ENCODE results near the gene SND1. TPM values are rescaled to one million over a fixed set of nuclear protein-coding genes. Genes with fewer than 3 reads are reported as not detected.

SND1 gene
- total RNA-seq, 1 donor, result 80.2 TPM

GRCh38 chr7:127995156-127995880 lies 343.3 kb downstream of the SND1 start:
- H3K27me3 ChIP-seq (ENCODE audit: insufficient read depth, low read length), result no peaks in the 10 kb centered on the region
- no peak overlapping the region for H3K4me3 ChIP-seq (ENCODE audit: low read length)
- H3K9me3 ChIP-seq (ENCODE audit: low read depth, low read length), result no peaks in the 10 kb centered on the region
- H3K4me1 ChIP-seq (ENCODE audit: insufficient read depth, low read length), result peaks cover 7% of the 10 kb centered on the region

GRCh38 chr7:127995881-127996215 lies 343.9 kb downstream of the SND1 start:
- Histone ChIP-seq H3K4me1 (ENCODE audit: insufficient read depth, low read length) (peaks cover 12% of the 10 kb centered on the region), H3K4me3 (ENCODE audit: low read length) (no peak overlapping the region), H3K27me3 (ENCODE audit: insufficient read depth, low read length) (no peaks in the 10 kb centered on the region), H3K9me3 (ENCODE audit: low read depth, low read length) (no peaks in the 10 kb centered on the region)

GRCh38 chr7:127996253-127997071 lies 344.5 kb downstream of the SND1 start:
- H3K4me1 ChIP-seq (ENCODE audit: insufficient read depth, low read length), result peaks cover 13% of the 10 kb centered on the region
- no peaks in the 10 kb centered on the region for H3K27me3 ChIP-seq (ENCODE audit: insufficient read depth, low read length)
- no peak overlapping the region for H3K4me3 ChIP-seq (ENCODE audit: low read length)
- H3K9me3 ChIP-seq (ENCODE audit: low read depth, low read length), result no peaks in the 10 kb centered on the region

GRCh38 chr7:127997226-127997922 lies 345.4 kb downstream of the SND1 start:
- Histone ChIP-seq H3K27me3 (ENCODE audit: insufficient read depth, low read length) (no peaks in the 10 kb centered on the region), H3K4me1 (ENCODE audit: insufficient read depth, low read length) (peaks cover 17% of the 10 kb centered on the region), H3K9me3 (ENCODE audit: low read depth, low read length) (no peaks in the 10 kb centered on the region), H3K4me3 (ENCODE audit: low read length) (no peak overlapping the region)

- Histone ChIP-seq H3K27me3 (ENCODE audit: insufficient read depth, low read length) (no peaks in the 10 kb centered on the region), H3K4me1 (ENCODE audit: insufficient read depth, low read length) (peaks cover 30% of the 10 kb centered on the region), H3K9me3 (ENCODE audit: low read depth, low read length) (no peaks in the 10 kb centered on the region), H3K4me3 (ENCODE audit: low read length) (no peak overlapping the region)
Observed at GRCh38 chr7:127998671-127999070, 346.7 kb downstream of the SND1 start.

GRCh38 chr7:128000048-128000447 lies 348.1 kb downstream of the SND1 start:
- H3K27me3 ChIP-seq (ENCODE audit: insufficient read depth, low read length), result no peaks in the 10 kb centered on the region
- no peaks in the 10 kb centered on the region for H3K9me3 ChIP-seq (ENCODE audit: low read depth, low read length)
- peaks cover 42% of the 10 kb centered on the region for H3K4me1 ChIP-seq (ENCODE audit: insufficient read depth, low read length)
- no peak overlapping the region for H3K4me3 ChIP-seq (ENCODE audit: low read length)

GRCh38 chr7:128000854-128001265 lies 348.9 kb downstream of the SND1 start:
- Histone ChIP-seq H3K4me1 (ENCODE audit: insufficient read depth, low read length) (peaks cover 42% of the 10 kb centered on the region), H3K9me3 (ENCODE audit: low read depth, low read length) (no peaks in the 10 kb centered on the region), H3K4me3 (ENCODE audit: low read length) (no peak overlapping the region), H3K27me3 (ENCODE audit: insufficient read depth, low read length) (no peaks in the 10 kb centered on the region)

- no peaks in the 10 kb centered on the region for H3K9me3 ChIP-seq (ENCODE audit: low read depth, low read length)
- H3K27me3 ChIP-seq (ENCODE audit: insufficient read depth, low read length), result no peaks in the 10 kb centered on the region
- peaks cover 42% of the 10 kb centered on the region for H3K4me1 ChIP-seq (ENCODE audit: insufficient read depth, low read length)
- H3K4me3 ChIP-seq (ENCODE audit: low read length), result no peak overlapping the region
Observed at GRCh38 chr7:128003167-128003566, 351.2 kb downstream of the SND1 start.

- Histone ChIP-seq H3K9me3 (ENCODE audit: low read depth, low read length) (no peaks in the 10 kb centered on the region), H3K4me3 (ENCODE audit: low read length) (no peak overlapping the region), H3K4me1 (ENCODE audit: insufficient read depth, low read length) (peaks cover 42% of the 10 kb centered on the region), H3K27me3 (ENCODE audit: insufficient read depth, low read length) (no peaks in the 10 kb centered on the region)
Observed at GRCh38 chr7:128003787-128004186, 351.8 kb downstream of the SND1 start.

- H3K4me3 ChIP-seq (ENCODE audit: low read length), result no peak overlapping the region
- H3K9me3 ChIP-seq (ENCODE audit: low read depth, low read length), result no peaks in the 10 kb centered on the region
- H3K27me3 ChIP-seq (ENCODE audit: insufficient read depth, low read length), result no peaks in the 10 kb centered on the region
- H3K4me1 ChIP-seq (ENCODE audit: insufficient read depth, low read length), result peaks cover 38% of the 10 kb centered on the region
Observed at GRCh38 chr7:128004623-128005022, 352.6 kb downstream of the SND1 start.

- Histone ChIP-seq H3K27me3 (ENCODE audit: insufficient read depth, low read length) (no peaks in the 10 kb centered on the region), H3K4me1 (ENCODE audit: insufficient read depth, low read length) (peaks cover 36% of the 10 kb centered on the region), H3K9me3 (ENCODE audit: low read depth, low read length) (no peaks in the 10 kb centered on the region), H3K4me3 (ENCODE audit: low read length) (no peak overlapping the region)
Observed at GRCh38 chr7:128005117-128005516, 353.1 kb downstream of the SND1 start.

GRCh38 chr7:128005759-128006159 lies 353.8 kb downstream of the SND1 start:
- Histone ChIP-seq H3K27me3 (ENCODE audit: insufficient read depth, low read length) (no peaks in the 10 kb centered on the region), H3K4me3 (ENCODE audit: low read length) (no peak overlapping the region), H3K4me1 (ENCODE audit: insufficient read depth, low read length) (peaks cover 30% of the 10 kb centered on the region), H3K9me3 (ENCODE audit: low read depth, low read length) (no peaks in the 10 kb centered on the region)

GRCh38 chr7:128006550-128007302 lies 354.7 kb downstream of the SND1 start:
- Histone ChIP-seq H3K9me3 (ENCODE audit: low read depth, low read length) (no peaks in the 10 kb centered on the region), H3K27me3 (ENCODE audit: insufficient read depth, low read length) (no peaks in the 10 kb centered on the region), H3K4me3 (ENCODE audit: low read length) (no peak overlapping the region), H3K4me1 (ENCODE audit: insufficient read depth, low read length) (peaks cover 29% of the 10 kb centered on the region)

GRCh38 chr7:128007303-128007680 lies 355.3 kb downstream of the SND1 start:
- Histone ChIP-seq H3K27me3 (ENCODE audit: insufficient read depth, low read length) (no peaks in the 10 kb centered on the region), H3K4me3 (ENCODE audit: low read length) (no peak overlapping the region), H3K9me3 (ENCODE audit: low read depth, low read length) (no peaks in the 10 kb centered on the region), H3K4me1 (ENCODE audit: insufficient read depth, low read length) (peaks cover 26% of the 10 kb centered on the region)

- Histone ChIP-seq H3K4me1 (ENCODE audit: insufficient read depth, low read length) (peaks cover 17% of the 10 kb centered on the region), H3K9me3 (ENCODE audit: low read depth, low read length) (no peaks in the 10 kb centered on the region), H3K27me3 (ENCODE audit: insufficient read depth, low read length) (no peaks in the 10 kb centered on the region), H3K4me3 (ENCODE audit: low read length) (no peak overlapping the region)
Observed at GRCh38 chr7:128008141-128008540, 356.1 kb downstream of the SND1 start.
